EH (cell line): ENCODE measurements around the gene CCDC178.
"Not testable (repeated sequence)": the region's sequence is repeated elsewhere in the genome, so short reads cannot be mapped to it uniquely, and the experiment has no call there.

Experiments used
- DNase-seq: peaks from one replicate; pipeline ENCODE4 v3.0.0-alpha.2; 2015; ENCODE audit warnings: low read depth

Gene CCDC178

DNA sequence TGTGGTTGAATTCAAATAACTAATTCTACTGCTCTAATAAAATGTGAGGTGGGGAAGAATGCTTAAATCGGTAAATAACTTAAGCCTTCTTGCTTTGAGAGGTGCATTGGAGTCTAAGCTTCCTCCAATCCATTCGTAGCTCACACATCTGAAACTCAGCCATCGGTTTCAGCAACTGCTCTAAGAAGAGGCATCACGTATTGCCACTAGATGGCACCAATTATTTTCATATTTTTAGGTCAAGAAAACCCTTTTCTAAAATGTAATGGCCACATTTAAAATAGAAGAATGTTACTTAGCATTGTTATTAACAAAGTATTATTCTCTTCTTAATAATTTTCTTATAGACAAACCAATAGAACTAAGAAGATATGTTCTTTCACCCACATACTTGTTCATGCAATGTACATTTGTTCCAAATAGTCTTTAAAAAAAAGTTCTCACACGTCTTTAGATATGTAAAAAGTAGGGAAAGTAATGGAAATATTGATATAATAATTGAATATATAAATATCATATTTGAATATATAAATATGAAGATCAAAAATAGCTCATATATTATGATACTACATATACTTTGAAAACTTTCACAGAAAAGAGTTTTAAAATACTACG is 229.8 kb downstream of the CCDC178 start:
- no peak for DNase-seq

DNA sequence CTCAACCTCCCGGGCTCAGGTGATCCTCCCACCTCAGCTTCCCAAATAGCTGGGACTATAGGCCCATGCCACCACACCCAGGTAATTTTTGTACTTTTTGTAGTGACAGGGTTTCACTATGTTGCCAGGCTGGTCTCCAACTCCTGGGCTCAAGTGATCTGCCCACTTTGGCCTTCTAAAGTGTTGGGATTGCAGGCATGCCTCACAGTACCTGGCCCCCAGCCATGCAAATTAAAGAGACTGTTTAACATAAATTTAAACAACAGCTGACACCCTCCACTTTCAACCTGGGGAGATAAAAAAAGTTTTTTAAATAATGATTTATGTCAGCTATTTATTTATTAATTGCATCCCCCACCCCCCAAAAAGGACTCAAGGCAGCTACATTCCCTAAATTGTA is 234.7 kb downstream of the CCDC178 start:
- DNase-seq = no peak

DNA sequence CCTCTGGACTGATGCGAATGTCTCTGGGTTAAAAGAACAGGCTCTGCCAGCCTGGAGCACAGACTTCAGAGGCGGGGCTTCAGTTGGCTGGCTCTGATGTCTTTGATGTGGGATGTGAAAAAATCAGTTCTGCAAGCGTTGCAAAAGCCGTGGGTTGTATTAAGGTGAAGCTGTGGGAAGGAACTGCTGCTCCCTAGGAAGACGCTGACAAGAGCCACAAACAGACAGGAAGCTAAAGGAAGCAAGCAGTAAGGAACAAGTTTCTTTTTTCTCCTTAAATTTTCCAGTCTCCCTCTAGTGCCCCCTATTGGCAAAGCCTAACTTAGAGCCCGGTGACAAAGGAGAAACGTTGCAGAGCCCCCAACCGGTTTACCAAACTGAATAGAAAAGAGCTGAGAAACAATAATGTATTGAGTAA is 239.0 kb downstream of the CCDC178 start:
- no peak for DNase-seq

DNA sequence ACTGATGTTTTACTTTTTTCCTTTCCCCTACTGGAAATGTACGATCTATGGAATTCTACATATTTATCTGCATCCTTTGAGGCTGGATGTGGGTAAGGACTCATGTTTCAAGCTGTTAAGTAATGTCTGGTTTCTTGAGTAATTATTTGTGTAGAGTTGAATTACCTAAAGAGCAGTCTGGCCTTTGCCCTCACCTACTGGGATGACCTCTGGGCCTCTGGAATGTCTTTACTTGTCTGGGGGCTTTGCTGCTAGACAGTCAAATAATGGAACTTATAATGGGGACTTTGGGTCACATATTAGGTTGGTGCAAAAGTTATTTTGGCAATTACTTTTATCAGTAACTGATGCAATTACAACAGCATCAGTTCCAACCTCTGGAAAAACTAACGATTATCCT is 244.7 kb downstream of the CCDC178 start:
- no peak for DNase-seq

DNA sequence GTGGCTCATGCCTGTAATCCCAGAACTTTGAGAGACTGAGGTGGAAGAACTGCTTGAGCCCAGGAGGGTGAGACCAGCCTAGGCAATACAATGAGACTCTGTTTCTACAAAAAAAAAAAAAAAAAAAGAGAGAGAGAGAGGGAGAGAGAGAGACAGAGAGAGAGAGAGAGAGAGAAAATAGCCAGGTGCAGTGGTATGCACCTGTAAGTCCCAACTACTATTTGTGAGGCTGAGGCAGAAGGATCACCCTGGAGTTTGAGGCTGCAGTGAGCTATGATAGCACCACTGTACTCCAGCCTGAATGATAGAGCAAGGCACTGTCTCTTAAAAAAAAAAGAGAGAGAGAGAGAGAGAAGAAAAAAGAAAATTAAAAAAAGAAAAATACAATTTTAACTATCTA is 245.7 kb downstream of the CCDC178 start:
- DNase-seq = no peak

DNA sequence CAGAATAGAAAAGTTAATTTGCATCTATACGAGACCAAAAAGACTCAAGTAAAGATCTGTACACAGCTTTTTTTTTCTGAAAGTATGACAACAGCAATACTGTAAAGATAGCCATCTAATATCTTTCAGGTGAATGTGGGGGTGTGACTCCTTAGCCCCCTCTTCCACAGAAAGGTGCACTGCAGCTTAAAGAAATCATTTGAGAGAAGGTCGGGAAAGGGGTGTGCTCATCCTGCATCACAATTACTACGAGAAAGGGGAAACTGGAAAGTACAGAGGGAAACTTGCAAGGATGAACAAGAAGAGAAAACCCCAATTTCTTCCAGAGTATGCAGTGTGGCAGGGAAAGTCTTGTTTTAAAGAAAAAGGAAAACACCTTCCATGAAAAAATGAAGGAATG is 255.6 kb downstream of the CCDC178 start:
- DNase-seq = no peak

DNA sequence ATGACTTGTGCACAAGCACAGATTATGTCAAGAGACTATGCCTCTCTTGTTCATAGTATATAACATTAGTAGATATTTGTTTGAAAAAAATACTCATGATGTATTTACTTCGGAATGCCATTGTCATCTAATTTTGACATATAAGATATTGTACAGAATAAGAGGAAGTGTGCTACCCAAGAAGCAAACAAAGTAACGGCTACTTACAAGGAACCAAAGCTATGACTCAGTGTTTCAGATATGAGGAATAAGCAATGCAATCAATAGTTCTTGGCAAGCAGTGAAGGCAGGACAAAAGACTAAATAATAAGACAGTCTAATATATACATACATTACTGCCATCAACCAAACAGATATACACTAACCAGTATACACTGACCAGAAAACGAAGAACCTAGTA is 256.3 kb downstream of the CCDC178 start:
- no peak for DNase-seq

DNA sequence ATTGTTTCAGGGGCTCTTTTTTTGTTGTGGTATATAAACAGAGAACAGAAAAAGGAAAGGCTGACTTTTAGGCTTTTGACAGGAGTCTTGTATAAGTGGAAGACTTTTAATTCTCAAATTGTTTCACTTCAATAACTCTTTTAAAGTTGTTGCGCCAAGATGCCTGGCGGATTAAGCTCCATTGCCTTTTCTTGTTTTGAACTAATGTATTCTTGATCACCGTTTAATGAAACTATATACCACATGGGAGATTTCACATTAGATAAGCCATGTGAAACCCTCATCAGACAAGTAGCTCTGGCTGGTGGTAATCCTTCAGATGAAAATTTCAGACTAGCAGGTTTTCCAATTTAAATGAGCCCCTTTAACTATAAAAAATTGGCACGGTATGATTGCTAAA is 257.4 kb downstream of the CCDC178 start:
- no peak for DNase-seq

DNA sequence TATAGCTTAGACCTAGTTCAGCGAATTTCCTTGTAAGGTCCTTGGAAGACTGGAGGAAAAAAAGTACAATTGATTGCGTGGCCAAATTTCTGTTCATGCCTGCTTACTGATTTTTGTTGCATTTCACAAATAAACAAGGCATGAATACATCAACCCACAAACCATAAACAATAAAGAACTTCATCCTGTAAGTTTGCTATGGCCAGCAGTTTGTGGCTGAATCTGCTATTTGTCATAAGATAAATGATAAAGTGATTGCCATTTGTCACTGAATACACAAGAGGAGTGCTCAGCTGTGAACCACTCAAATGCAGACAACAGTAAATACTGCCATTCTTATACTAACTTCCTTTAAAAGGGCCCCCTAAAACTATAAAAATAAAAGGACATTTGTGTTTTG is 259.5 kb downstream of the CCDC178 start:
- DNase-seq = no peak

DNA sequence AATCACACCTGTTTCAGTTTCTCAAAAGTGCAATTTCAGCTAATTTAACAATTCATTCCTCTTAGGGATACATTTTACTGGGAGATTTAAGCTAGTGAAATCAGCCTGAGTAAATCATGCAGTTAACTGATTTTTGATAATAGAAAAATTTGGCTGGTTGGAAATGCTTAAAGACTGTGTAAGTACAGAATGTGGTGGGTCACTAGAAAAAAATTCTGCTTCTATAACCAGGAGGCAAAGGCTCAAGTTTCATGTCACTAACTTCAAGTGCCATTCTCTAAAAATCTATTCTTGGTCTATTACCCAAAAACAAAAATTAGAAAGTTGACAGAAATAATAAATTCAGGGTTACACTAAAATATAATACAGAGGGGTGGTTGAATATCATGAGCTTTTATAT is 271.3 kb downstream of the CCDC178 start:
- DNase-seq = no peak

DNA sequence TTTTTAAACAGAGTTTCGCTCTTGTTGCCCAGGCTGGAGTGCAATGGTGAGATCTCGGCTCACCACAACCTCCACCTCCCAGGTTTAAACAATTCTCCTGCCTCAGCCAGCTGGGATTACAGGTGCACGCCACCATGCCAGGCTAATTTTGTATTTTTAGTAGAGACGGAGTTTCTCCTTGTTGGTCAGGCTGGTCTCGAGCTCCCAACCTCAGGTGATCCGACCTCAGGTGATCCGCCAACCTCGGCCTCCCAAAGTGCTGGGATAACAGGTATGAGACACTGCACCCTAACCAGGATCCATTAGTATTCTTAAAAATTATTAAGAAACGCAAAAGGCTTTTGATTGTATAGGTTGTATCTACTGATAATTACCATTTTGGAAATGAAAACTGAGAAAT is 276.4 kb downstream of the CCDC178 start:
- DNase-seq = not testable (repeated sequence)

DNA sequence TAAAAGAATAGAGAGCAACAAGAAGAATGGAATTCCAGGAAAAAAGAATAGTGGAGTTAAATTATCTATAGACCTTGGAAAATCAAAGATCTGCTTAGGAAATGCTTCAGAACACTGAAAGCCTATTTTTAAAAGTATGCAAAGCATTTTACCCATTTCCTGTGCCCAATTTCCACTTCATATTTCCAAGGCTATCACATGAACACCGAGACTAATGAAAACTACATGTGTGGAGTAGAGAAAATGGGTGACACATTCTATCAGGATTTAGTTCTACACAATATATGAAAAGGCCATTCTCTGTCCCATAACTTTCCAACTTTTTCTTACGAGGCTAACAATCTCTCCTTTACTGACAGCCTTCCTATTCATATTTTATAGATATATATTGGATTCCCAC is 279.4 kb downstream of the CCDC178 start:
- DNase-seq = no peak

DNA sequence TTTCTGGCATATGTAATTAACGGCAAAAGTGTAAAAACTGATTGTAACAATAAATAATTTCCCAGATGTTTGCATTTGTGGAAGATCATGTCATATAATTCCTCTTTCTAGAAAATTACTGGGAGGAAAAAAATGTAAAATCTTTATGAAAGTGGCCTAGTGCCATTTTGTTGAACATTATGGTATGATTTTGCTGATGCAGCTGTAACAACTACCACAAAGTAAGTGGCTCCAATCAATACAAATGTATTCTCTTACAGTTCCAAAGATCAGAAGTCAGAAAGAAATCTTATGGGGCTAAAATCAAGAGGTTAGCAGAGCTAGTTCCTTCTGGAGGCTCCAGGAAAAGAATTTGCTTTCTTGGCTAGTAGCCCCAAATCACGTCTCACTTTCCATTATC is 281.4 kb downstream of the CCDC178 start:
- no peak for DNase-seq

DNA sequence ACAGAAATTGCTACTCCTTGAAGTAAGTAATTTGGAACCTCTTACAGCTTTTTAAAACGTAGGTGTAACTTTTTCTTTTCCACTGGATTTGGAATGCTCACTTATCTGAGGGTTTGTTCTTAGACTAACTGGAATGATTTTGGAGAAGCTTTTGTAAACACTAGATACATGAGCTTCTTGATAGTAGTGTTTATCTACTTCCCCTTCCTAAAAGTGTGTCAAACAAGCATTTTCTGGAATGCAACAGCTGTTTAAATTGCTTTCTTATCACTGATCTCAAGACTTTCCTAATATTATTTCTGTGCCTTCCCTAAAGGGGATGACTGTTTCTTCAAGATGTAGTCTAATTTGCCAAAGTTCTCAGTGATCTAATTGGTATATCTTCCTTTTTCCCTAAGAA is 282.6 kb downstream of the CCDC178 start:
- DNase-seq = no peak

DNA sequence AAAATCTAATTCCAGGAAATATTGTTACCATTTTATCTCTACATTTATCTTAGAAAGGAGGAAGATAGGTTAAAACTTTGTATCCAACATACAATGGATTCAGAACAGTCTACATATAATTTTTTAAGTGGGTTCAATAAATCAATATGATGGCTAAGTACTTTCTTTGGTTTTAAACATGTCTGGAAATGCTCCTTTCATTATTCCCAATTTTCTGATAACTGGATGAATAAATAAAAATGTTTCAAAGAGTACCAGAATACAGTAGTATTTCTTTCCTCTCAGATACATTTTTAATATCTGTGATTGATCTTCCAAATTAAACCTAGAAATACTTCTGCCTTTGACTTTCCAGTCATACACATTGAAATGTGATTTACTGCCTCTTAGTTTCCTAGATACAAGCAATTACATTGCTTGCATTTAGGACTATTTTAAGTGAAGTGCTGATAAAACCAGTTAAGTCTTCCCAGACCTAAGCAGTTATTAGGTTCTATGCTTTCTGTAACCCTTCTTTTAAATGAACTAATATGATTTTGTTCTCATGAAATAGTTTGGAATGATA is 283.5 kb downstream of the CCDC178 start:
- DNase-seq = no peak

DNA sequence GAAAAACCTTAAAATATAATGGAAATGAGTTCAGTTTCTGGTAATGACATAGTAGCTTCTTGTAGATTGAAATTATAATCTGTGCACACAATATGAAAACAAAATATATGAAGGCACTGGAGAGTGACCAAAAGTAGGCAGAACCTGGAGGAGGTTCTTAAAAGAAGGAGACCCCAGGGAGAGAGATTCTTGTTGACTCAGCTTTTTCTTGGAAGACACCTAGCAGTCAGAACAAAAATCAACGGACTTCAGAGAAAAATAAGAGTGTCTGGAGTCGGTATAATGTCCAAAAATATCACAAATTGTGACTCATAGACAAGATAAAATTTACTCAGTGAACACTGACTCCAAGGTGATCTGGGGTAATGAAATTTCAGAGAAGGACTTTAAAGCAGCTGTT is 286.5 kb downstream of the CCDC178 start:
- DNase-seq = no peak

DNA sequence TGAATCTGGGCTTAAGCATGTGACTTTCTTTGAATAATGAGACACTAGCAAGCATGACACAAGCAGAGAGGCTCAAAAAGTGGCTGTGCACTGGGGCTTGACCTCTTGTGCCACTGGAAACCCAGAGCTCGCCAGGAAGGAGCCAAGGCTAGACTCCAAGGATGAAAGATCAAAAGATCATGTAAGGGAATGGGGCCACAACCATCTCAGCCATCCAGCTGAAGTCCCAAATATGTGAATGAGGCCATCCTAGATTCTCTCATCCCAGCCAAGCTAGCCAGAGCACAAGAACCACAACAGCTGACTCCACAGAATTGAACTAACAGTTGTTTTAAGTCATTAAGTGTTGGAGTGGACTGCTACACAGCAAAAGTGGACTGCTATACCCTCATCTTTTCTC is 288.1 kb downstream of the CCDC178 start:
- no peak for DNase-seq

DNA sequence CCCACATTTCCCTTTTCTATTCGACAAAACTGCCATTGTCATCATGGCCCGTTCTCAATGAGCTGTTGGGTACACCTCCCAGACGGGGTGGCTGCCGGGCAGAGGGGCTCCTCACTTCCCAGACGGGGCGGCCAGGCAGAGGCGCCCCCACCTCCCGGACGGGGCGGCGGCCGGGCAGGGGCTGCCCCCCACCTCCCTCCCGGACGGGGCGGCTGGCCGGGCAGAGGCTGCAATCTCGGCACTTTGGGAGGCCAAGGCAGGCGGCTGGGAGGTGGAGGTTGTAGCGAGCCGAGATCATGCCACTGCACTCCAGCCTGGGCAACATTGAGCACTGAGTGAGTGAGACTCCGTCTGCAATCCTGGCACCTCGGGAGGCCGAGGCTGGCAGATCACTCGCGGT is 292.7 kb downstream of the CCDC178 start:
- DNase-seq = not testable (repeated sequence)

DNA sequence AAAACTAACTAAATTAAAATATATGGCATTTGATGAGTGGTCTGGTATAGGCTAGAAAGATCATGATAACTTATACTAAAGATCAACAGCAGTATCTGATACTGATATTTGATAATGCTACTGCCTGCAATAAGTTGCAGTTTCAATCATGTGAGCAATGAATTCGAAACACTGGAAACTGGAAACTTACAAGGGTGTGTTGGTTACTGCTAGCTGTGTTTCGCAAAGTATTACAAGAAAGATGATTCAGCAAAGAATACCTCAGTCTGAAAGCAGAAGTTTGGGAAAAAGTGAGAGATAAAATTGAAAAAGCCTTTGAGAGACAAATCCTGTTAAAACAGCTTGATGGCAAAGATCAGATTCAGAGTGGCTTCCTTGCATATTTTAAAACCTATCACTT is 294.5 kb downstream of the CCDC178 start:
- DNase-seq = no peak

DNA sequence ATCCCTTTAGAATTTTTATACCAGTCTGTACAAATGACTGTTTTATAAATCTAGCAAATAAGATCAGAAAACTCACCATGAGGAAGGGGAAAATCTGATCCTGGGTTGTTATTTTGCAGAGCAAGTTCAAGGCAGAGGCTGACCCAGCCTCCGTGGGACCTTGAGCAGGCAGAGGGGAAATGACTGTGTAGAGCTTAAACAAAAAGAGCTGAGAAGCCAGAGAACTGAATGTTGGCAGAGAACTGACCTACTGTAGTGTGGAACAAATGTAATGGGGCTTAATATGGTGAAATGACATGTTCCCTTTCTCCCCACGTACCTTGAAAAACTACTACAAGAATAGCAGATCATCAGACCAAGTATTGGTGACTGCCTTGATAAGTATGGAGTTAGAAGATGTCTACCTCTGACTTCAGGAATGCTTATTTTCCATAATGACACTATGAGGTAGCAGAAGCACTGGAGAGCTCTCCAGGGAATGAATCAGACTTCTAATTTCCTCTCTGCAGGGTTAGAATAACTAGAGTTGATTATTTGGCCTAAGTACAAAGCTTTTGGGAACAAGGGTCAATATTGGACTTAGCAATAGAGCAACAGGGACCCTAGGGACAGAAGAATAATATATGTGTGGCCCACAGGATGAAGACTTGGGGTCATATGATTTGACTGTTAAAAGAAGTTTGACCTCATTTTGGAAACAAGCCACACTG is 304.4 kb downstream of the CCDC178 start:
- DNase-seq = no peak

DNA sequence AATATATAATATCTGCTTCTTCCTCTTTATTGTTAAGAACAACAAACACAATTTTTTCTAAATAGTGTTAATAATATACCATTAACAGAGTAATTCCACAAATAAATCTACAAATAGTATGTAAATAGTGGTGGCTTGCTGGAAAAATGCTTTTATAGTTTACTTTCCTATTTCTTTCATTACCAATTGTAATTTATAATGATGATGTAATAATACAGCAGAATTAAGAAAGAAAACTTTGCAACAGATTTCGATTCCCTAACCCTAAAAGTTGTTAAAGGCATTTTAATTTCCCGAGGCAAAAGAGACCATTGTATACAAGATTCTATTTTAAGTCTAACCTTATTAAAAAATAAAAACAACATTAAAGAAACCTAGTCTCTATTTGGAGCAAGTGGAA is 307.9 kb downstream of the CCDC178 start:
- DNase-seq = no peak

DNA sequence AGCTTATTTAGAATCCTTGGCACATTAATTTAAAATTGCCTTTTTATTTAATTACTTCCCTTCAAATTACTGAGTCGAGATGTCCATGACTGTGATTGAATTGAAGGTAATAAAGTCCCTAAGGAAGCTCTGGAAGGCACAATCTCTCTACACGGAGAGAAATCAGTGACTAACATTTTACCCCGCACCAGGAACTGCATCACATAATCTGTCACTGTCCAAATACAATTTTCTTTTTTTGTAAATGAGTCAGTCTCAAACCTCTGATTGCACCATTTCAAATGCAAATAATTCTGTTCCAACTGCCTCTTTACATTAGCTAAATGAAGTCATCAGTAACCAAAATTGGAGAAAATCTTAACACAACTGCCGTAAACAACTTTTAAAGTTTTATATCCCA is 311.9 kb downstream of the CCDC178 start:
- no peak for DNase-seq

DNA sequence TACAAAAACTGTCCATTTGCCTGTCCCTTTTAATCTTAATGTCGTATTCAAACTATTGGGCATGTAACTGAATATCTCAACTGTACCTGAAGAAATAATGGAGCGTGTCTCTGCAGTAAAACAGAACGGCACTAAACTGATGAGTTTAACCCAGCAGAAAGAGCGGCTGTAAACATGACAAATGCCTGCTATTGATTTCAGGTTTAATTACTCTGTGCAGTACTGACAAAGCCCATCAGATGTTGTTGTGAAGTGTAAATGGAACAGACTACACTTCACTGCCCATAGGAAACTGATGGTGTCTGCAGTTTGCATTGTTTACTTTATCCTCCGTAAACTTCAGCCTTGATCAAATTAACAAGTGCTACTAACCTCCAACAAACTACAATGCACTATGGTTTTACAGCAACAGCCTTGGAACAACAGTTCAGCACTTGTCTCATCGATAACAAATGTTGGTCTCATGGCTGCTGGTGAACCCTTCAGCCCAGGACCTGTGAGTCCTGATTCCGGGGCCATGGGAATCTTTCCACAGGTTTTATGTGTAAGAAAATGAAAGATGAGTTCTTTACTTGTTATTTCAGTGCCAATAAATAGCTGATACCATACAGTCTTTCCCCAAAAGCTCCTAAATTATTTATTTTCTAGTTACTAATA is 316.5 kb downstream of the CCDC178 start:
- no peak for DNase-seq
